ENCODE results near the gene TYK2. TPM values are rescaled to one million over a fixed set of nuclear protein-coding genes. Genes with fewer than 3 reads are reported as not detected.
"Not testable (repeated sequence)": the region's sequence is repeated elsewhere in the genome, so short reads cannot be mapped to it uniquely, and the experiment has no call there.

TYK2 gene
- polyA plus RNA-seq, 1 donor = 111 TPM

DNA sequence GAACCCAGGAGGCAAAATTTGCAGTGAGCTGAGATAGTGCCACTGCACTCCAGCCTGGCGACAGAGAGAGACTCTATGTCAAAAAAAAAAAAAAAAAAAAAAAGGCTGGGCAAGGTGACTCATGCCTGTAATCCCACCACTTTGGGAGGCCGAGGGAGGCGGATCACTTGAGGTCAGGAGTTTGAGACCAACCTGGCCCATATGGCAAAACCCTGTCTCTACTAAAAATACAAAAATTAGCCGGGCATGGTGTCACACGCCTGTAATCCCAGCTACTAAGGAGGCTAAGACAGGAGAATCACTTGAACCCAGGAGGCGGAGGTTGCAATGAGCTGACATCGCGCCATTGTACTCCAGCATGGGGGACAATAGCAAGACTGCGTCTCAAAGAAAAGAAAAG is 43.6 kb downstream of the TYK2 start:
- not testable (repeated sequence) for H3K4me3 ChIP-seq (ENCODE audit: low read length); H3K9me3 ChIP-seq (ENCODE audit: control insufficient read depth, low read depth, low read length); DNase-seq; H3K36me3 ChIP-seq (ENCODE audit: control insufficient read depth, insufficient read depth, low read length); H3K27ac ChIP-seq (ENCODE audit: low read length); H3K27me3 ChIP-seq (ENCODE audit: control insufficient read depth, insufficient read depth, low read length); H3K4me1 ChIP-seq (ENCODE audit: control insufficient read depth, insufficient read depth, low read length)
- WGBS (ENCODE audit: insufficient coverage, low lambda C conversion rate) = no CpG with 5 or more reads among the region's 9 CpGs

GRCh38 chr19:10335352-10335985 is 44.9 kb downstream of the TYK2 start:
- Histone ChIP-seq H3K4me3 (ENCODE audit: low read length) (peak overlapping the region; percentile 74), H3K27ac (ENCODE audit: low read length) (no peak overlapping the region)
- DNase-seq = no peak

GRCh38 chr19:10334588-10335351 is 45.6 kb downstream of the TYK2 start:
- H3K4me3 ChIP-seq (ENCODE audit: low read length) = peak overlapping the region; percentile 74
- peaks cover 13% of the 10 kb centered on the region for H3K36me3 ChIP-seq (ENCODE audit: control insufficient read depth, insufficient read depth, low read length)
- no peaks in the 10 kb centered on the region for H3K27me3 ChIP-seq (ENCODE audit: control insufficient read depth, insufficient read depth, low read length)
- peaks cover 12% of the 10 kb centered on the region for H3K4me1 ChIP-seq (ENCODE audit: control insufficient read depth, insufficient read depth, low read length)
- peak; percentile 91 to 94 for DNase-seq
- H3K9me3 ChIP-seq (ENCODE audit: control insufficient read depth, low read depth, low read length) = no peaks in the 10 kb centered on the region
- peak overlapping the region; percentile 86 for H3K27ac ChIP-seq (ENCODE audit: low read length)
- WGBS (ENCODE audit: insufficient coverage, low lambda C conversion rate) = no CpG with 5 or more reads among the region's 59 CpGs

More at GRCh38 chr19:10335352-10335985, 44.9 kb downstream of the TYK2 start:
- WGBS (ENCODE audit: insufficient coverage, low lambda C conversion rate) = no CpG with 5 or more reads among the region's 26 CpGs
- Histone ChIP-seq H3K27me3 (ENCODE audit: control insufficient read depth, insufficient read depth, low read length) (no peaks in the 10 kb centered on the region), H3K9me3 (ENCODE audit: control insufficient read depth, low read depth, low read length) (no peaks in the 10 kb centered on the region), H3K36me3 (ENCODE audit: control insufficient read depth, insufficient read depth, low read length) (peaks cover 6% of the 10 kb centered on the region), H3K4me1 (ENCODE audit: control insufficient read depth, insufficient read depth, low read length) (peaks cover 12% of the 10 kb centered on the region)

- no peaks in the 10 kb centered on the region for H3K9me3 ChIP-seq (ENCODE audit: control insufficient read depth, low read depth, low read length)
- H3K4me3 ChIP-seq (ENCODE audit: low read length) = peak overlapping the region; percentile 74
- H3K27ac ChIP-seq (ENCODE audit: low read length) = peak overlapping the region; percentile 86
- H3K36me3 ChIP-seq (ENCODE audit: control insufficient read depth, insufficient read depth, low read length) = peaks cover 21% of the 10 kb centered on the region
- peak in 1 of 2 donors; percentile 49 for DNase-seq
- no peaks in the 10 kb centered on the region for H3K27me3 ChIP-seq (ENCODE audit: control insufficient read depth, insufficient read depth, low read length)
- peaks cover 12% of the 10 kb centered on the region for H3K4me1 ChIP-seq (ENCODE audit: control insufficient read depth, insufficient read depth, low read length)
- no CpG with 5 or more reads among the region's 44 CpGs for WGBS (ENCODE audit: insufficient coverage, low lambda C conversion rate)
These were observed 46.4 kb downstream of the TYK2 start for GRCh38 chr19:10333758-10334587.

GRCh38 chr19:10332965-10333757 is 47.2 kb downstream of the TYK2 start, which contains the start of gene RAVER1:
TSS of gene RAVER1 (minus strand) at chr19:10333529. CDS start at chr19:10333507, 22 bp downstream.
- Histone ChIP-seq H3K36me3 (ENCODE audit: control insufficient read depth, insufficient read depth, low read length) (peaks cover 30% of the 10 kb centered on the region), H3K4me1 (ENCODE audit: control insufficient read depth, insufficient read depth, low read length) (peaks cover 12% of the 10 kb centered on the region), H3K4me3 (ENCODE audit: low read length) (peak within 1 kb of the TSS; percentile 74), H3K27me3 (ENCODE audit: control insufficient read depth, insufficient read depth, low read length) (no peaks in the 10 kb centered on the region), H3K9me3 (ENCODE audit: control insufficient read depth, low read depth, low read length) (no peaks in the 10 kb centered on the region), H3K27ac (ENCODE audit: low read length) (peak within 1 kb of the TSS; percentile 86)
- DNase-seq = peak; percentile 98 to 99
- WGBS (ENCODE audit: insufficient coverage, low lambda C conversion rate) = 0% methylated on average over 3 of the region's 82 CpGs

DNA sequence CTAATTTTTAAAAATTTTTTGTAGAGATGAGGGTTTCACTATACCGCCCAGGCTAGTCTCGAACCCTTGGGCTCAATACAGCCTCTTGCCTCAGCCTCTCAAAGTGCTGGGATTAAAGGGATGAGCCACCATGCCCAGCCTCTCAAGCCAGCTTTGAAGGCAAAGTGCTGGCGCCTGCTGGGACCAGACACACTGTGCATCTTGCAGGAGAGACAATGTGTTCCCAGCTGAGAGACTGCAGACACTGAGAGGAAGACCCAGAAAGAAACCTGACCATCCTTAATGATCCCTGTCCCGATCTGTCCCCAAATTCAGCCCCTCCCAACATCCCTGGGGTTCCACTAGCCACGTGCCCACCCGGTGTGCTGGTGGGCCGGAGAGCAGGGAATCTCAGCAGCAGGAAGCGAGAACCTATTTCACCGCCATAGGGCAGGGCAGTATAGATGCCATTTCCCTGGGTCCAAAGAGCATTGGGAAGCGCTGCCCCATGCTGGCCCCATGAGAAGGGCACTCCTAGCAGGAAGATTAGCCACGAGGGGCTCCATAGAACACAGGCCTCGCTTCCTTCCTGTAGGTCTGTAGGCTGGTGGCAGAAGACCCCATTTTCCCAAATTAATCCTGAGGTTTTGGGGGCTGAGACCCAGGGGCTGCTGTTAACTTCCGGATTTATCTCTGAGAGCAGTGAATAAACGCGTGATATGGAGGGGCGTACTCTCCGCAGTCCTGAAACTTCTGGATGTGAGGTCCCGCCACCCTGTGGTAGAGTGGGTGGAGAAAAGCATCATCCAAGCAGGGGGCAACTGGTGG is 48.0 kb downstream of the TYK2 start:
- peak overlapping the region; percentile 74 for H3K4me3 ChIP-seq (ENCODE audit: low read length)
- WGBS (ENCODE audit: insufficient coverage, low lambda C conversion rate) = no CpG with 5 or more reads among the region's 18 CpGs
- H3K9me3 ChIP-seq (ENCODE audit: control insufficient read depth, low read depth, low read length) = no peaks in the 10 kb centered on the region
- peaks cover 12% of the 10 kb centered on the region for H3K4me1 ChIP-seq (ENCODE audit: control insufficient read depth, insufficient read depth, low read length)
- H3K27me3 ChIP-seq (ENCODE audit: control insufficient read depth, insufficient read depth, low read length) = no peaks in the 10 kb centered on the region
- peak; percentile 83 to 92 for DNase-seq
- H3K36me3 ChIP-seq (ENCODE audit: control insufficient read depth, insufficient read depth, low read length) = peaks cover 38% of the 10 kb centered on the region
- peak overlapping the region; percentile 86 for H3K27ac ChIP-seq (ENCODE audit: low read length)

GRCh38 chr19:10329555-10329954 is 50.8 kb downstream of the TYK2 start:
- Histone ChIP-seq H3K4me1 (ENCODE audit: control insufficient read depth, insufficient read depth, low read length) (peaks cover 8% of the 10 kb centered on the region), H3K36me3 (ENCODE audit: control insufficient read depth, insufficient read depth, low read length) (peaks cover 60% of the 10 kb centered on the region), H3K27me3 (ENCODE audit: control insufficient read depth, insufficient read depth, low read length) (no peaks in the 10 kb centered on the region), H3K27ac (ENCODE audit: low read length) (no peak overlapping the region), H3K4me3 (ENCODE audit: low read length) (no peak overlapping the region), H3K9me3 (ENCODE audit: control insufficient read depth, low read depth, low read length) (no peaks in the 10 kb centered on the region)
- WGBS (ENCODE audit: insufficient coverage, low lambda C conversion rate) = no CpG with 5 or more reads among the region's 13 CpGs
- no peak for DNase-seq

GRCh38 chr19:10328558-10329429 is 51.6 kb downstream of the TYK2 start:
- no peak overlapping the region for H3K4me3 ChIP-seq (ENCODE audit: low read length)
- no peak overlapping the region for H3K27ac ChIP-seq (ENCODE audit: low read length)
- H3K4me1 ChIP-seq (ENCODE audit: control insufficient read depth, insufficient read depth, low read length) = peaks cover 5% of the 10 kb centered on the region
- WGBS (ENCODE audit: insufficient coverage, low lambda C conversion rate) = 100% methylated on average over 1 of the region's 41 CpGs
- DNase-seq = no peak
- peaks cover 65% of the 10 kb centered on the region for H3K36me3 ChIP-seq (ENCODE audit: control insufficient read depth, insufficient read depth, low read length)
- H3K9me3 ChIP-seq (ENCODE audit: control insufficient read depth, low read depth, low read length) = no peaks in the 10 kb centered on the region
- H3K27me3 ChIP-seq (ENCODE audit: control insufficient read depth, insufficient read depth, low read length) = no peaks in the 10 kb centered on the region
